Uterus (tissue), 4 donors: ENCODE data around the gene SCGB2A2. TPM values are rescaled to one million over a fixed set of nuclear protein-coding genes. Genes with fewer than 3 reads are reported as not detected.

Experiments used
- DNase-seq, 2 donors: peaks; one replicate each; pipeline ENCODE4 v3.0.0-alpha.2; 2019 to 2020
- H3K27ac ChIP-seq, 2 donors: fragments of 200-600 bp; sonication (generic); 1 replicate in 1 of 2; 2 replicates in 1 of 2; pipeline ENCODE4 v1.5.1; 2016 to 2018
- H3K27me3 ChIP-seq, 2 donors: fragments of 200-600 bp; sonication (generic); one replicate each; pipeline ENCODE4 v1.5.1; 2018 to 2019; ENCODE audit warnings: control low read depth in 1 of 2
- H3K36me3 ChIP-seq, 2 donors: fragments of 200-600 bp; sonication (generic); one replicate each; pipeline ENCODE4 v1.5.1; 2019; ENCODE audit warnings: control low read depth in 1 of 2
- H3K4me1 ChIP-seq, 2 donors: fragments of 200-600 bp; sonication (generic); one replicate each; pipeline ENCODE4 v1.5.1; 2018 to 2019; ENCODE audit warnings: control low read depth in 1 of 2
- H3K4me3 ChIP-seq, 2 donors: fragments of 200-600 bp; sonication (generic); 1 replicate in 1 of 2; 2 replicates in 1 of 2; pipeline ENCODE4 v1.5.1; 2018 to 2019; ENCODE audit warnings: mild to moderate bottlenecking in 1 of 2
- H3K9me3 ChIP-seq, 2 donors: fragments of 200-600 bp; sonication (generic); one replicate each; pipeline ENCODE4 v1.5.1; 2019; ENCODE audit warnings: control low read depth in 1 of 2
- POLR2A ChIP-seq, 2 donors: fragments of 450-650 bp; IDR thresholded peaks; one replicate each; pipeline ENCODE4 v1.6.1; 2016; ENCODE audit warnings: antibody characterized with exemption in 2 of 2, mild to moderate bottlenecking in 1 of 2, moderate library complexity in 1 of 2
- intact Hi-C: fragments of 100-400 bp; cut with DNase I; formaldehyde crosslinking; loops from one replicate; pipeline ENCODE4 v1.15.1; 2023; ENCODE audit warnings: low total_unique reads
- total RNA-seq, 4 donors: library from RNA; depleted of rRNA in 3 of 4; stranded (reverse); fragments of >200 nt in 3 of 4; gene quantifications; one replicate each; pipeline versions ENCODE4 v1.1.0 to v1.2.4, GENCODE V29; 2014 to 2023
- TF ChIP-seq, protein P1 (sequence below), 4 experiments: fragments of 200-600 bp in 2 of 4; fragments of 450-650 bp in 2 of 4; sonication (generic) in 2 of 4; IDR thresholded peaks; one replicate each; pipeline ENCODE4 v1.5.1; 2016 to 2019; ENCODE audit warnings: antibody characterized with exemption in 4 of 4, mild to moderate bottlenecking in 2 of 4, moderate library complexity in 1 of 4
- donor health status: DM: yes; HTN: yes; CAD: no.

SCGB2A2 gene
- total RNA-seq, 4 donors from 2014 or later: not detected

GRCh38 chr11:62237499-62237898 is 32.5 kb upstream of the SCGB2A2 start:
- no peak overlapping the region for H3K4me3 ChIP-seq
- intact Hi-C loops: no loop called here
- TF ChIP-seq, protein P1, sequence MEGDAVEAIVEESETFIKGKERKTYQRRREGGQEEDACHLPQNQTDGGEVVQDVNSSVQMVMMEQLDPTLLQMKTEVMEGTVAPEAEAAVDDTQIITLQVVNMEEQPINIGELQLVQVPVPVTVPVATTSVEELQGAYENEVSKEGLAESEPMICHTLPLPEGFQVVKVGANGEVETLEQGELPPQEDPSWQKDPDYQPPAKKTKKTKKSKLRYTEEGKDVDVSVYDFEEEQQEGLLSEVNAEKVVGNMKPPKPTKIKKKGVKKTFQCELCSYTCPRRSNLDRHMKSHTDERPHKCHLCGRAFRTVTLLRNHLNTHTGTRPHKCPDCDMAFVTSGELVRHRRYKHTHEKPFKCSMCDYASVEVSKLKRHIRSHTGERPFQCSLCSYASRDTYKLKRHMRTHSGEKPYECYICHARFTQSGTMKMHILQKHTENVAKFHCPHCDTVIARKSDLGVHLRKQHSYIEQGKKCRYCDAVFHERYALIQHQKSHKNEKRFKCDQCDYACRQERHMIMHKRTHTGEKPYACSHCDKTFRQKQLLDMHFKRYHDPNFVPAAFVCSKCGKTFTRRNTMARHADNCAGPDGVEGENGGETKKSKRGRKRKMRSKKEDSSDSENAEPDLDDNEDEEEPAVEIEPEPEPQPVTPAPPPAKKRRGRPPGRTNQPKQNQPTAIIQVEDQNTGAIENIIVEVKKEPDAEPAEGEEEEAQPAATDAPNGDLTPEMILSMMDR (IDR thresholded peaks at IDR 0.05): no peak
- no peak for TF ChIP-seq POLR2A (IDR thresholded peaks at IDR 0.05)
- peaks cover 0 to 3% of the 10 kb centered on the region in 2 donors for H3K27me3 ChIP-seq
- no peak overlapping the region for H3K27ac ChIP-seq
- H3K36me3 ChIP-seq: no peaks in the 10 kb centered on the region
- no peaks in the 10 kb centered on the region for H3K9me3 ChIP-seq
- no peaks in the 10 kb centered on the region for H3K4me1 ChIP-seq
- no peak for DNase-seq

- Histone ChIP-seq H3K36me3 (no peaks in the 10 kb centered on the region), H3K27me3 (peaks cover 0 to 3% of the 10 kb centered on the region in 2 donors), H3K4me1 (no peaks in the 10 kb centered on the region), H3K27ac (no peak overlapping the region), H3K9me3 (no peaks in the 10 kb centered on the region), H3K4me3 (no peak overlapping the region)
- DNase-seq: no peak
- TF ChIP-seq, protein P1 (IDR thresholded peaks at IDR 0.05): no peak
- TF ChIP-seq POLR2A (IDR thresholded peaks at IDR 0.05): no peak
- intact Hi-C loops: no loop called here
Measured at GRCh38 chr11:62238151-62238550, 31.8 kb upstream of the SCGB2A2 start.

DNA sequence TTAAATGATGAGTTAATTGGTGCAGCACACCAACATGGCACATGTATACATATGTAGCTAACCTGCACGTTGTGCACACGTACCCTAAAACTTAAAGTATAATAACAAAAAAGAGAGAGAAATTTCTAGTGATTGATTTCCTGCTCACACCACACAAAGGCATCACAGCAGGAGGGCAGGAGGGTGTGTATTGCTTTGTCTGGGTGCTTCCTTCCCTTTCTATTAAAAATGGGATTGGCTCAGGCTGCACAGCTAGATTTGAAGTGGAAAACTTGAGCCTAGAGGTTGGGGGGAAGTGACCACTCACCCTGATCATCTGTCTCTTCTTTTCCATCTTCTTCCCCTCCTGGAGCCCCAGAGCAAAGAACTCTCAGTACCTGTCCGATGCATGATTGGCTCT is 28.9 kb upstream of the SCGB2A2 start:
- intact Hi-C loops: no loop called here
- Histone ChIP-seq H3K27ac (no peak overlapping the region), H3K27me3 (peaks cover 0 to 3% of the 10 kb centered on the region in 2 donors), H3K36me3 (no peaks in the 10 kb centered on the region), H3K4me3 (no peak overlapping the region), H3K4me1 (no peaks in the 10 kb centered on the region), H3K9me3 (no peaks in the 10 kb centered on the region)
- TF ChIP-seq POLR2A (IDR thresholded peaks at IDR 0.05): no peak
- TF ChIP-seq, protein P1 (IDR thresholded peaks at IDR 0.05): no peak
- DNase-seq: no peak

DNA sequence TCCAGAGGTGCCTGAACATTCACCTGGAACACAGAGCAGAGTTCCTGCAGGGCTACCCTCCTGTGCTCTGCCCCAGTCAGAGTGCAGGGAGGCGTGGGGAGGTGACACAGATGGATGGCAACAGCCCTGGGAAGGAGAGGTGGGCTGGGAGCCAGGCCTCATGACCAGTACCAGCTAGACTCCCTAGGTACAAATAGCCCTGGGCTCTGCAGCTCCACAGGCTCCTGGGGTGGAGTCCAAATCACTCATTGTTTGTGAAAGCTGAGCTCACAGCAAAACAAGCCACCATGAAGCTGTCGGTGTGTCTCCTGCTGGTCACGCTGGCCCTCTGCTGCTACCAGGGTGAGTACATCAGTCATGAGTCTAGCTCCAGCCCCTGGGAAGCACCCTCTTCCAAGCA is 27.9 kb upstream of the SCGB2A2 start, which contains the start of gene SCGB1D2:
TSS of gene SCGB1D2 (plus strand) at position 219 of the 400 bp plus-strand sequence. CDS start at position 288, 69 bp downstream.
- no peaks in the 10 kb centered on the region for H3K27me3 ChIP-seq
- no peaks in the 10 kb centered on the region for H3K4me1 ChIP-seq
- no peaks in the 10 kb centered on the region for H3K36me3 ChIP-seq
- intact Hi-C loops: no loop called here
- peak in 1 of 2 donors; percentile 10 for TF ChIP-seq POLR2A (IDR thresholded peaks at IDR 0.05)
- TF ChIP-seq, protein P1 (IDR thresholded peaks at IDR 0.05): no peak
- no peak within 1 kb of the TSS for H3K27ac ChIP-seq
- DNase-seq: no peak
- H3K9me3 ChIP-seq: no peaks in the 10 kb centered on the region
- no peak within 1 kb of the TSS for H3K4me3 ChIP-seq

GRCh38 chr11:62245271-62245753 is 24.6 kb upstream of the SCGB2A2 start:
- TF ChIP-seq POLR2A (IDR thresholded peaks at IDR 0.05): no peak
- TF ChIP-seq, protein P1 (IDR thresholded peaks at IDR 0.05): no peak
- no peak for DNase-seq
- Histone ChIP-seq H3K27ac (no peak overlapping the region), H3K27me3 (no peaks in the 10 kb centered on the region), H3K4me1 (no peaks in the 10 kb centered on the region), H3K36me3 (no peaks in the 10 kb centered on the region), H3K4me3 (no peak overlapping the region), H3K9me3 (no peaks in the 10 kb centered on the region)
- intact Hi-C loops: no loop called here
